Hepatocyte (in vitro differentiated cells): ENCODE results near the gene MBLAC1. TPM values are rescaled to one million over a fixed set of nuclear protein-coding genes. Genes with fewer than 3 reads are reported as not detected.
A peak's percentile ranks its signal among the peaks of the same experiment; 100 is the strongest.

Experiments
- DNase-seq: peaks from one replicate; pipeline ENCODE4 v3.0.0-alpha.2; 2016; ENCODE audit warnings: low spot score
- H2AFZ ChIP-seq: fragments of 200-600 bp; sonication (generic); 2 replicates; pipeline ENCODE4 v1.6.0; 2016; ENCODE audit warnings: antibody characterized with exemption, mild to moderate bottlenecking
- H3K27ac ChIP-seq: fragments of 200-600 bp; sonication (generic); 2 replicates; pipeline ENCODE4 v1.5.1; 2016; ENCODE audit warnings: mild to moderate bottlenecking
- H3K27me3 ChIP-seq: fragments of 200-600 bp; sonication (generic); 2 replicates; pipeline ENCODE4 v1.6.1; 2016
- H3K36me3 ChIP-seq: fragments of 200-600 bp; sonication (generic); replicated peaks from 2 replicates; pipeline ENCODE4 v1.5.1; 2016; ENCODE audit warnings: low read depth; ENCODE audit not compliant: insufficient read depth
- H3K4me1 ChIP-seq: fragments of 200-600 bp; sonication (generic); 2 replicates; pipeline ENCODE4 v1.5.1; 2016; ENCODE audit warnings: mild to moderate bottlenecking, moderate library complexity; ENCODE audit not compliant: insufficient read depth
- H3K4me2 ChIP-seq: fragments of 200-600 bp; sonication (generic); 2 replicates; pipeline ENCODE4 v1.6.0; 2016
- H3K4me3 ChIP-seq: fragments of 200-600 bp; sonication (generic); 2 replicates; pipeline ENCODE4 v1.5.1; 2016; ENCODE audit warnings: mild to moderate bottlenecking
- H3K79me2 ChIP-seq: fragments of 200-600 bp; sonication (generic); 2 replicates; pipeline ENCODE4 v1.6.0; 2017; ENCODE audit warnings: mild to moderate bottlenecking
- H3K9me2 ChIP-seq: fragments of 200-600 bp; sonication (generic); replicated peaks from 2 replicates; pipeline ENCODE4 v1.6.0; 2017; ENCODE audit warnings: mild to moderate bottlenecking; ENCODE audit not compliant: insufficient read depth
- H3K9me3 ChIP-seq: fragments of 200-600 bp; sonication (generic); 2 replicates; pipeline ENCODE4 v1.5.1; 2016; ENCODE audit warnings: low read depth, mild to moderate bottlenecking
- H4K20me1 ChIP-seq: fragments of 200-600 bp; sonication (generic); 2 replicates; pipeline ENCODE4 v1.6.0; 2016; ENCODE audit warnings: mild to moderate bottlenecking; ENCODE audit not compliant: insufficient read depth, poor library complexity, severe bottlenecking
- CTCF ChIP-seq: fragments of 200-600 bp; sonication (generic); IDR thresholded peaks from 2 replicates; pipeline ENCODE4 v1.5.1; 2016; ENCODE audit warnings: antibody characterized with exemption, mild to moderate bottlenecking; ENCODE audit not compliant: poor library complexity
- EZH2 ChIP-seq: fragments of 200-600 bp; sonication (generic); IDR thresholded peaks from 2 replicates; pipeline ENCODE4 v1.6.1; 2016; ENCODE audit warnings: antibody characterized with exemption, mild to moderate bottlenecking, borderline replicate concordance
- EZH2phosphoT487 ChIP-seq: fragments of 200-600 bp; sonication (generic); IDR thresholded peaks from one replicate; pipeline ENCODE4 v1.6.1; 2018; ENCODE audit warnings: antibody characterized with exemption, mild to moderate bottlenecking, low read depth, moderate library complexity; ENCODE audit not compliant: unreplicated experiment, severe bottlenecking
- WGBS: methylation state at CpG from one replicate; pipeline ENCODE4 v1.1.6; 2016; ENCODE audit warnings: low lambda C conversion rate; ENCODE audit errors: missing lambda C conversion rate; 5-methylcytosine and 5-hydroxymethylcytosine counted together
- polyA plus RNA-seq: library from polyadenylated mRNA; unstranded; fragments of >200 nt; fragmentation: Nextera tagmentation; extraction: Ambion mirVana; gene quantifications from 2 replicates; pipeline ENCODE4 v1.2.1, GENCODE V29; 2016
- total RNA-seq: library from RNA; depleted of rRNA; stranded (reverse); fragments of >200 nt; gene quantifications from 2 replicates; pipeline ENCODE4 v1.2.3, GENCODE V29; 2014

Gene MBLAC1
- total and polyA plus RNA-seq, 2 experiments from 2014 or later = 2.7 to 4.5 TPM

GRCh38 chr7:100124301-100125230, 2.2 kb upstream of the MBLAC1 start:
- TF ChIP-seq EZH2phosphoT487 (no peak), CTCF (no peak), EZH2 (no peak)
- Histone ChIP-seq H3K4me1 (peaks cover 14% of the 10 kb centered on the region), H3K79me2 (peaks cover 11% of the 10 kb centered on the region), H3K4me2 (peak overlapping the region; percentile 55), H3K4me3 (no peak overlapping the region), H3K9me2 (no peaks in the 10 kb centered on the region), H3K27ac (peak overlapping the region; percentile 94), H3K27me3 (no peaks in the 10 kb centered on the region), H4K20me1 (no peaks in the 10 kb centered on the region), H3K9me3 (no peaks in the 10 kb centered on the region), H2AFZ (no peak overlapping the region), H3K36me3 (no peaks in the 10 kb centered on the region)
- 92% methylated on average over 4 of the region's 4 CpGs for WGBS
- DNase-seq = no peak

- Histone ChIP-seq H3K27me3 (no peaks in the 10 kb centered on the region), H4K20me1 (no peaks in the 10 kb centered on the region), H2AFZ (peak overlapping the region; percentile 15), H3K4me3 (peak overlapping the region; percentile 25), H3K4me2 (peak overlapping the region; percentile 99), H3K4me1 (peaks cover 12% of the 10 kb centered on the region), H3K9me2 (no peaks in the 10 kb centered on the region), H3K79me2 (peaks cover 3% of the 10 kb centered on the region), H3K36me3 (no peaks in the 10 kb centered on the region), H3K27ac (peak overlapping the region; percentile 94), H3K9me3 (no peaks in the 10 kb centered on the region)
- 17% methylated on average over 28 of the region's 29 CpGs for WGBS
- TF ChIP-seq CTCF = no peak
- TF ChIP-seq EZH2 = no peak
- TF ChIP-seq EZH2phosphoT487 = no peak
- DNase-seq = no peak
Measured at GRCh38 chr7:100126239-100126930, 382 bp upstream of the MBLAC1 start.

- Histone ChIP-seq H3K9me2 (no peaks in the 10 kb centered on the region), H3K27me3 (no peaks in the 10 kb centered on the region), H3K36me3 (no peaks in the 10 kb centered on the region), H3K4me1 (peaks cover 12% of the 10 kb centered on the region), H3K9me3 (no peaks in the 10 kb centered on the region), H3K27ac (peak overlapping the region; percentile 94), H2AFZ (peak overlapping the region; percentile 84), H3K79me2 (no peaks in the 10 kb centered on the region), H4K20me1 (no peaks in the 10 kb centered on the region), H3K4me2 (peak overlapping the region; percentile 99), H3K4me3 (peak overlapping the region; percentile 25)
- WGBS = 6% methylated on average over 35 of the region's 37 CpGs
- DNase-seq = peak; percentile 48
- TF ChIP-seq EZH2 (no peak), EZH2phosphoT487 (no peak), CTCF (no peak)
Measured at GRCh38 chr7:100127866-100128636, 1.3 kb downstream of the MBLAC1 start.
